ENCODE measurements around the gene KDM5A. TPM values are rescaled to one million over a fixed set of nuclear protein-coding genes. Genes with fewer than 3 reads are reported as not detected.

KDM5A gene
- total RNA-seq, 4 donors from 2014 or later: 55.6 to 80.6 (median 57.2) TPM

DNA sequence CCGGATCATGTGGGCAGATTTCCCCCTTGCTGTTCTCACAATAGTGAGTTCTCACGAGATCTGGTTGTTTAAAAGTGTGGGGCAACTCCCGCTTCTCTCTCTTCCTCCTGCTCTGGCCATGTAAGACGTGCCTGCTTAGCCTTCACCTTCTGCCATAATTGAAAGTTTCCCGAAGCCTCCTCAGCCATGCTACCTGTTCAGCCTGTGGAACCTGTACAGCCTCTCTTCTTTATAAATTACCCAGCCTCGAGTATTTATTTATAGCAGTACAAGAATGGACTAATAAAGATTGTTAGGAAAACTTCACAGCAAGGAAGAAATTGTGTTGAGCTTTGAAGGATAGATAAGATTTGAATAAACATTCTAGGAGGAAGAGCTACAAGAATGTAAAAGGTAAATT, 52.1 kb downstream of the KDM5A start:
- TF ChIP-seq CTCF (IDR thresholded peaks at IDR 0.05; ENCODE audit: low read depth): no peak

DNA sequence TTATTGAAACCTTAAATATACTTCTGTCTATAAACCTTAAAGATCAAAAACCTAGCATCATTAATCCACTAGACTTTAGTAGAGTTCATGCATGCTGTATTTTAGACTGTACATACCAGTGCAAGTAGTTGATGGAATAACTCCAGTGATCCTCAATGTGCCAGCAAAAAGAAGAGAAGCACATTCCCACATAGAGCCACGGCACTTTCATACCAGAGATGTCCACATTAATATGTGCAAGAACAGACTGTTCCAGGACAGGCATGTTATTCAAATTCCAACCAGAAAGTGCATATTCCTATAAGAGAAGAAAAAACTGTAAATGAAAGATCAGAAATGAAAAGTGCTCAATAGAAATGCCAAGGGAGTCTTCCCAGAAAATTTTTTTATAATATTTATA, 55.0 kb downstream of the KDM5A start:
- no peak for TF ChIP-seq CTCF (IDR thresholded peaks at IDR 0.05; ENCODE audit: low read depth)

DNA sequence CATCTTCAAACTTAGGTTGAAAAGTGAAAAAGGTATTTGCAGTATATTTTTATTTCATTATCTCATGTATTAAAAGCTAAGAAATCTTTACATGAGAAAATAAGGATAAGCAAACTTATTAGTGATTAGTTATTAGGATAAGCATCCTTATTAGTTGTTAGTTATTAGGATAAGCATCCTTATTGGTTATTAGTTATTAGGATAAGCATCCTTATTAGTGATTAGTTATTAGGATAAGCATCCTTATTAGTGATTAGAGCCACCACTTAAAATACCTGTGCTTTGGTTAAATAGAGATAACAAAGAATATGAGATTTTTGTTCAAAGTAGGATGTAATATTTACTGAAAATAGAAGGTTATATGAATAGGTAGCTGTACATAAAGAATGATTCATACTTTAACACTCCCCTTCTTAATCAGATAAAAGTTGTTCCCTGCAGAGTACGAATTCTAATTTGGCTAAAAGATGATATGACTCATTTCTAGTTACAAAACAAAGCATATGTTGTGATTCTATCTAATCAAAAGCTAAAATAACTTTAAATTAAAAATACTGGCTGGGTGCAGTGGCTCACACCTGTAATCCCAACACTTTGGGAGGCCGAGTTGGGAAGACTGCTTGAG, 56.4 kb downstream of the KDM5A start:
- no peak for TF ChIP-seq CTCF (IDR thresholded peaks at IDR 0.05; ENCODE audit: low read depth)

DNA sequence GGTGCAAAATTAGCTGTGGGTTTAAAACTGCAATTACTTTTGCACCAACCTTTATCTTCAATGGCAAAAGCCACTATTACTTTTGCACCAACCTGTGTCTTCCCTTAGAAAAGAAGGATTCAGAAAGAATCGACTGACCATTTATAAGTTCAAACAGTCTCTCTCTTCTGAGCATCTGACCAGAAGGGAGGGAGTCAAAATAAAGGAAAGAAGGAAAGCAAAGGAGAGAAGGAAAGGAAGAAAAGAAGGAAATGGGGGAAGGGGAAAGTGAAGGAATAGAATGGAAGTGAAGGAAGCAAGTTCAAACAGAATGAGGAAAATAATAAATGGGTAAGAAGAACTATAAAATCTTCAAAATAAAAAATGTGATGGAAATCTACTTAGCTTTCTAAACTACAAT, 57.8 kb downstream of the KDM5A start:
- no peak for TF ChIP-seq CTCF (IDR thresholded peaks at IDR 0.05; ENCODE audit: low read depth)

DNA sequence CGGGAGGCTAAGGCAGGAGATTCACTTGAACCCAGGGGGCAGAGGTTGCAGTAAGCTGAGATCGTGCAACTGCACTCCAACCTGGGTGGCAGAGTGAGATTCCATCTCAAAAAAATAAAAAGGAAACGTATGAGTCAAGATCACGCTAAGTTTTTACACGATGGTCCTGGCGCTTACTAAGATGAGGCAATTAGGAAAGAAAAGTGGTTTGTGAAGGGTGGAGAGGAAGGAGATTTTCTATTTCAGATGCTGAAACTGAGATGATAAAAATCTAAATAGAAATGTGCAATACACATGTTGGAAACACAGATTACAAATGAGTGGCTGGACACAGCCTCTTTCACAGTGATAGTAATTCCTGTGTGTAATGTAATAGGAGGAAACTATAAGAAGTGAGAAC, 63.2 kb downstream of the KDM5A start:
- TF ChIP-seq CTCF (IDR thresholded peaks at IDR 0.05; ENCODE audit: low read depth): no peak

- TF ChIP-seq CTCF (IDR thresholded peaks at IDR 0.05; ENCODE audit: low read depth): no peak
These were observed 65.6 kb downstream of the KDM5A start for GRCh38 chr12:323507-323906.

- TF ChIP-seq CTCF (IDR thresholded peaks at IDR 0.05; ENCODE audit: low read depth): no peak
These were observed 67.4 kb downstream of the KDM5A start for GRCh38 chr12:321606-322326.
